Stimulated activated CD4-positive, alpha-beta T cell treated with anti-CD3 and anti-CD28 coated beads, Interleukin-12 subunit alpha, Interleukin-12 subunit beta, amount 100 ng/mL, for 48 hours (primary cell): ENCODE data around the gene BFSP1.
A peak's percentile ranks its signal among the peaks of the same experiment; 100 is the strongest.

Experiments used
- DNase-seq, 3 donors: peaks; one replicate each; pipeline ENCODE4 v3.0.0-alpha.2; 2020; ENCODE audit warnings: low read depth in 2 of 3, low spot score in 1 of 3

BFSP1 gene

GRCh38 chr20:17558154-17558940 is 27.2 kb upstream of the BFSP1 start:
- peak in 2 of 3 donors; percentile 12 to 35 for DNase-seq

GRCh38 chr20:17557675-17558006 is 26.5 kb upstream of the BFSP1 start:
- no peak for DNase-seq

GRCh38 chr20:17556837-17557674 is 25.9 kb upstream of the BFSP1 start:
- no peak for DNase-seq

GRCh38 chr20:17555106-17555505 is 23.9 kb upstream of the BFSP1 start:
- no peak for DNase-seq

- DNase-seq: no peak
Measured at GRCh38 chr20:17549131-17549530, 18.0 kb upstream of the BFSP1 start.

- no peak for DNase-seq
Measured at GRCh38 chr20:17545127-17545526, 13.9 kb upstream of the BFSP1 start.

- DNase-seq: no peak
Measured at GRCh38 chr20:17543531-17544131, 12.5 kb upstream of the BFSP1 start.

GRCh38 chr20:17542993-17543412 is 11.8 kb upstream of the BFSP1 start:
- DNase-seq: no peak

- DNase-seq: no peak
Measured at GRCh38 chr20:17542481-17542880, 11.3 kb upstream of the BFSP1 start.

- no peak for DNase-seq
Measured at GRCh38 chr20:17541996-17542395, 10.8 kb upstream of the BFSP1 start.

- DNase-seq: no peak
Measured at GRCh38 chr20:17541596-17541995, 10.4 kb upstream of the BFSP1 start.

GRCh38 chr20:17538517-17539170 is 7.5 kb upstream of the BFSP1 start:
- no peak for DNase-seq

GRCh38 chr20:17537959-17538358 is 6.8 kb upstream of the BFSP1 start:
- no peak for DNase-seq

GRCh38 chr20:17536944-17537444 is 5.8 kb upstream of the BFSP1 start:
- peak; percentile 33 to 68 (median 40) for DNase-seq

- DNase-seq: no peak
Measured at GRCh38 chr20:17534077-17534476, 2.9 kb upstream of the BFSP1 start.

- DNase-seq: no peak
Measured at GRCh38 chr20:17533396-17533795, 2.2 kb upstream of the BFSP1 start.

GRCh38 chr20:17531665-17532025 is 466 bp upstream of the BFSP1 start:
- DNase-seq: no peak

GRCh38 chr20:17530153-17530552 is 1.0 kb downstream of the BFSP1 start:
- no peak for DNase-seq

GRCh38 chr20:17529586-17529985 is 1.6 kb downstream of the BFSP1 start:
- DNase-seq: no peak

- DNase-seq: no peak
Measured at GRCh38 chr20:17525650-17526049, 5.5 kb downstream of the BFSP1 start.

- DNase-seq: no peak
Measured at GRCh38 chr20:17525132-17525531, 6.0 kb downstream of the BFSP1 start.
